ENCODE data around the gene CCDC15.
A peak's percentile ranks its signal among the peaks of the same experiment; 100 is the strongest.

Gene CCDC15

GRCh38 chr11:125061281-125061680, 107.3 kb downstream of the CCDC15 start:
- H3K4me1 ChIP-seq (ENCODE audit: insufficient read depth, low read length), result no peaks in the 10 kb centered on the region
- H3K4me3 ChIP-seq (ENCODE audit: low read length), result no peak overlapping the region
- H3K9ac ChIP-seq (ENCODE audit: low read depth, low read length), result no peak overlapping the region
- no peaks in the 10 kb centered on the region for H3K9me3 ChIP-seq (ENCODE audit: insufficient read depth, low read depth, low read length)
- H3K27ac ChIP-seq (ENCODE audit: low read length), result no peak overlapping the region
- H3K27me3 ChIP-seq (ENCODE audit: insufficient read depth, low read length), result peaks cover 59% of the 10 kb centered on the region
- H3K36me3 ChIP-seq (ENCODE audit: insufficient read depth, low read depth, low read length), result no peaks in the 10 kb centered on the region

GRCh38 chr11:125062218-125062930, 108.4 kb downstream of the CCDC15 start:
- no peaks in the 10 kb centered on the region for H3K4me1 ChIP-seq (ENCODE audit: insufficient read depth, low read length)
- no peak overlapping the region; the same call in 1 of the 2 replicates for H3K9ac ChIP-seq (ENCODE audit: low read depth, low read length)
- H3K36me3 ChIP-seq (ENCODE audit: insufficient read depth, low read depth, low read length), result no peaks in the 10 kb centered on the region
- H3K27ac ChIP-seq (ENCODE audit: low read length), result no peak overlapping the region
- no peaks in the 10 kb centered on the region for H3K9me3 ChIP-seq (ENCODE audit: insufficient read depth, low read depth, low read length)
- peak overlapping the region; percentile 80 for H3K4me3 ChIP-seq (ENCODE audit: low read length)
- peaks cover 59% of the 10 kb centered on the region for H3K27me3 ChIP-seq (ENCODE audit: insufficient read depth, low read length)

GRCh38 chr11:125062931-125063428, 109.0 kb downstream of the CCDC15 start, which contains the start of gene SLC37A2:
Gene SLC37A2 (plus strand): TSS chr11:125063305. CDS start chr11:125063368, 63 bp downstream.
- Histone ChIP-seq H3K27ac (ENCODE audit: low read length) (no peak within 1 kb of the TSS), H3K4me1 (ENCODE audit: insufficient read depth, low read length) (no peaks in the 10 kb centered on the region), H3K4me3 (ENCODE audit: low read length) (peak within 1 kb of the TSS; percentile 80), H3K36me3 (ENCODE audit: insufficient read depth, low read depth, low read length) (no peaks in the 10 kb centered on the region), H3K27me3 (ENCODE audit: insufficient read depth, low read length) (peaks cover 59% of the 10 kb centered on the region), H3K9me3 (ENCODE audit: insufficient read depth, low read depth, low read length) (no peaks in the 10 kb centered on the region), H3K9ac (ENCODE audit: low read depth, low read length) (no peak within 1 kb of the TSS; the same call in 1 of the 2 replicates)

- H3K9me3 ChIP-seq (ENCODE audit: insufficient read depth, low read depth, low read length), result no peaks in the 10 kb centered on the region
- peaks cover 59% of the 10 kb centered on the region for H3K27me3 ChIP-seq (ENCODE audit: insufficient read depth, low read length)
- H3K4me1 ChIP-seq (ENCODE audit: insufficient read depth, low read length), result no peaks in the 10 kb centered on the region
- H3K36me3 ChIP-seq (ENCODE audit: insufficient read depth, low read depth, low read length), result no peaks in the 10 kb centered on the region
- H3K27ac ChIP-seq (ENCODE audit: low read length), result no peak overlapping the region
- H3K9ac ChIP-seq (ENCODE audit: low read depth, low read length), result no peak overlapping the region; the same call in 1 of the 2 replicates
- H3K4me3 ChIP-seq (ENCODE audit: low read length), result peak overlapping the region; percentile 80
Measured at GRCh38 chr11:125063429-125064043, 109.5 kb downstream of the CCDC15 start.

GRCh38 chr11:125064070-125064469, 110.1 kb downstream of the CCDC15 start:
- peak overlapping the region; percentile 80 for H3K4me3 ChIP-seq (ENCODE audit: low read length)
- no peaks in the 10 kb centered on the region for H3K4me1 ChIP-seq (ENCODE audit: insufficient read depth, low read length)
- no peaks in the 10 kb centered on the region for H3K9me3 ChIP-seq (ENCODE audit: insufficient read depth, low read depth, low read length)
- no peak overlapping the region for H3K27ac ChIP-seq (ENCODE audit: low read length)
- H3K27me3 ChIP-seq (ENCODE audit: insufficient read depth, low read length), result peaks cover 59% of the 10 kb centered on the region
- no peaks in the 10 kb centered on the region for H3K36me3 ChIP-seq (ENCODE audit: insufficient read depth, low read depth, low read length)
- no peak overlapping the region for H3K9ac ChIP-seq (ENCODE audit: low read depth, low read length)

DNA sequence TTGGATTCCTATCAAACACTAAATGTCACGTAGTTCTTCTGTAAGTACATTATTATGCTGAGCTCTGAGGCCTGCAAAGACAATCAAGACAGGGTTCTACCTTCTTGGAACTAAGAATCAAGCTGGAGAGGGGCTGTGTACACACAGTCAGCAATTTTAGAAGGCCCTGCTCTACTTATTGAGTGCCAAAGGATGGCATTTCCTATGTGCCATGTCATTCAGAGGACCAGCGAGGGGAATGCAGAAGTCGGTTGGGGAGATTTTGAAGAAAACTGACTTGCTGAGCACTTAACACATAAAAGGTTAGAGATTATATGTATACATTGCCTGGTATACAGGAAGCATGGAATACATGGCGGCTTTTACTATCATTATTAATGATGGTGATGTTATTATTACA, 114.4 kb downstream of the CCDC15 start:
- peaks cover 29% of the 10 kb centered on the region for H3K27me3 ChIP-seq (ENCODE audit: insufficient read depth, low read length)
- H3K27ac ChIP-seq (ENCODE audit: low read length), result no peak overlapping the region
- H3K9me3 ChIP-seq (ENCODE audit: insufficient read depth, low read depth, low read length), result no peaks in the 10 kb centered on the region
- no peak overlapping the region for H3K4me3 ChIP-seq (ENCODE audit: low read length)
- H3K4me1 ChIP-seq (ENCODE audit: insufficient read depth, low read length), result peaks cover 6% of the 10 kb centered on the region; the same call in 1 of the 2 replicates
- H3K9ac ChIP-seq (ENCODE audit: low read depth, low read length), result no peak overlapping the region
- H3K36me3 ChIP-seq (ENCODE audit: insufficient read depth, low read depth, low read length), result no peaks in the 10 kb centered on the region

DNA sequence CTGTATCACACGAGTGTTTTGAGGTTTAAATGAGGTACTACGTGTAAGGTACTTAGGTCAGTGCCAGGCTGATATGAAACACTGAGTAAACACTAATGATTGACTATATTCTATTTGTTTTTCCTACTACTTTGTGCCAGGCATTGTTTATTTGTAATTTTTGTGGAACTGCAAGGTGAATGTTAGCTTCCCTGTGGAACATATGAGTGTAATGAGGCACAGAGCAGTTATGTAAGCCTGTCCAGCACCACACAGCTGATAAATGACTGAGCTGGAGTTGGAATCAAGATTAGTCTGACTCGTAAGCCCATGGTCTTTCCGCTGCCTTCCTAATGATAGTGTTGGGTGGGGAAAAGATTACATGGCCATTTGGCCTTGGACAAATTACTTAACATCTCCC, 115.0 kb downstream of the CCDC15 start:
- no peaks in the 10 kb centered on the region for H3K36me3 ChIP-seq (ENCODE audit: insufficient read depth, low read depth, low read length)
- peaks cover 6% of the 10 kb centered on the region; the same call in 1 of the 2 replicates for H3K4me1 ChIP-seq (ENCODE audit: insufficient read depth, low read length)
- no peaks in the 10 kb centered on the region for H3K9me3 ChIP-seq (ENCODE audit: insufficient read depth, low read depth, low read length)
- no peak overlapping the region for H3K9ac ChIP-seq (ENCODE audit: low read depth, low read length)
- no peak overlapping the region for H3K27ac ChIP-seq (ENCODE audit: low read length)
- H3K4me3 ChIP-seq (ENCODE audit: low read length), result no peak overlapping the region
- H3K27me3 ChIP-seq (ENCODE audit: insufficient read depth, low read length), result peaks cover 22% of the 10 kb centered on the region

GRCh38 chr11:125069796-125070195, 115.8 kb downstream of the CCDC15 start:
- Histone ChIP-seq H3K27ac (ENCODE audit: low read length) (no peak overlapping the region), H3K9me3 (ENCODE audit: insufficient read depth, low read depth, low read length) (no peaks in the 10 kb centered on the region), H3K4me3 (ENCODE audit: low read length) (no peak overlapping the region), H3K36me3 (ENCODE audit: insufficient read depth, low read depth, low read length) (no peaks in the 10 kb centered on the region), H3K9ac (ENCODE audit: low read depth, low read length) (no peak overlapping the region), H3K27me3 (ENCODE audit: insufficient read depth, low read length) (peaks cover 14% of the 10 kb centered on the region), H3K4me1 (ENCODE audit: insufficient read depth, low read length) (peaks cover 6% of the 10 kb centered on the region; the same call in 1 of the 2 replicates)

- Histone ChIP-seq H3K27me3 (ENCODE audit: insufficient read depth, low read length) (peaks cover 4% of the 10 kb centered on the region), H3K9me3 (ENCODE audit: insufficient read depth, low read depth, low read length) (no peaks in the 10 kb centered on the region), H3K4me1 (ENCODE audit: insufficient read depth, low read length) (peaks cover 6% of the 10 kb centered on the region; the same call in 1 of the 2 replicates), H3K9ac (ENCODE audit: low read depth, low read length) (no peak overlapping the region), H3K36me3 (ENCODE audit: insufficient read depth, low read depth, low read length) (no peaks in the 10 kb centered on the region), H3K4me3 (ENCODE audit: low read length) (no peak overlapping the region), H3K27ac (ENCODE audit: low read length) (no peak overlapping the region)
Measured at GRCh38 chr11:125070699-125071254, 116.8 kb downstream of the CCDC15 start.

- Histone ChIP-seq H3K27ac (ENCODE audit: low read length) (no peak overlapping the region), H3K4me1 (ENCODE audit: insufficient read depth, low read length) (peaks cover 6% of the 10 kb centered on the region; the same call in 1 of the 2 replicates), H3K9ac (ENCODE audit: low read depth, low read length) (no peak overlapping the region), H3K27me3 (ENCODE audit: insufficient read depth, low read length) (no peaks in the 10 kb centered on the region), H3K36me3 (ENCODE audit: insufficient read depth, low read depth, low read length) (no peaks in the 10 kb centered on the region), H3K4me3 (ENCODE audit: low read length) (no peak overlapping the region), H3K9me3 (ENCODE audit: insufficient read depth, low read depth, low read length) (no peaks in the 10 kb centered on the region)
Measured at GRCh38 chr11:125071435-125071834, 117.4 kb downstream of the CCDC15 start.

DNA sequence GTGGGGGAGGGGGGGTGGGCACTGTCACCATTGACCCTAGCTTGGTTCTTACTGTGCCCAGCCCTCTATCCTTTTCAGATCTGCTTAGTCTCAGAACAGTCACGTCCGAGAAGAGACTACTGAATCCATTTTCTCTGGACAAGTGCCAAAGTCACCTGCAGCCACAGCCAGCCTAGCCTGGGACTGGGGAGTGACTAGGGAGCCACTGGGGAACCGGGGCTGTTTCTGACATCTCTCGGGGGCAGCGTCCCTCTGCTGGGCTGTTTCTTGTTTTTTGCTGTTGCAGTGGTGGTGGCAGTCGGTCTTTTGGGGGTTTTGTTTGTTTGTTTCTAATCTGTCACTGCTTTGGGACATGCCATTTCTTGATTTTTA, 117.8 kb downstream of the CCDC15 start:
- Histone ChIP-seq H3K27me3 (ENCODE audit: insufficient read depth, low read length) (no peaks in the 10 kb centered on the region), H3K9ac (ENCODE audit: low read depth, low read length) (no peak overlapping the region), H3K9me3 (ENCODE audit: insufficient read depth, low read depth, low read length) (no peaks in the 10 kb centered on the region), H3K27ac (ENCODE audit: low read length) (no peak overlapping the region), H3K4me1 (ENCODE audit: insufficient read depth, low read length) (peaks cover 6% of the 10 kb centered on the region; the same call in 1 of the 2 replicates), H3K36me3 (ENCODE audit: insufficient read depth, low read depth, low read length) (no peaks in the 10 kb centered on the region), H3K4me3 (ENCODE audit: low read length) (no peak overlapping the region)
